Stimulated activated CD4-positive, alpha-beta T cell treated with anti-CD3 and anti-CD28 coated beads, TNF-alpha, amount 100 ng/mL, for 48 hours (primary cell): ENCODE results near the gene PLSCR4.

Experiments
- DNase-seq, 3 donors: peaks; one replicate each; pipeline ENCODE4 v3.0.0-alpha.2; 2020; ENCODE audit warnings: low read depth in 3 of 3

Gene PLSCR4

DNA sequence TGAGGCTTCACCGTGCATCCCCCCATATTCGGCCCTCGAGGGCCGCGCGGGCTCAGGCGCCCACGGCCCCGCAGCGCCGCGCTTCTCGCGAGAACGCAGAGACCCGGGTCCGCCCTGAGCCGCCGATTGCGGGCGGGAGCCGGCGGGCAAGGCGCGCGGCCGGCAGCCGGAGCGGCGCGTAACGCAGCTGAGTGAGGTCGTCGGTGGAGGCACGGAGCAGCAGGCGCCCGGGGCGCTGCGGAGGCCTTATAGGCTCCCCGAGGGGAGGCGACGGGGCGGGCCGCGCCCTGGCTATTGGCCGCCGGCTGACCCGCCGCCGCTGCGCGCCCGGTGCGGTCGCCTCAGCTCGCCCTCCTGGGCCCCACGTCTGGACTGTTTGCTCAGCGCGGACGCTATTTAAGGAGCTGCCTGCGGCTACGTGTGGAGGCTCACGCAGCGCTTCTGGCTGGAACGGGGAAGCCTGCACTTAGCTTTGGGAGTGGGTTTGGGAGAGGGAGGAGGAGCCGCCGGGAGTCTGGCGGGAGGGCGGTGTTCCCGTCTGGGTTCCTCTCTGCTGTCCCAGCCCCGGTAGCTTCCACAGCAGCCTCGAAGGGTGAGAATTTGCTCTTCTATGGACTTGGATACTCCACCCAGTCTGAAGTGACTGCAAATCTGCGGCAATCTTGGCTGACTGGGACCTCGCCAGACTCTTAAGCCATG lies 89.8 kb downstream of the PLSCR4 start, which contains the start of gene PLOD2:
PLOD2 (minus strand) TSS at position 221 of the 699 bp plus-strand sequence; CDS start at position 26, 195 bp downstream.
- DNase-seq, result no peak

DNA sequence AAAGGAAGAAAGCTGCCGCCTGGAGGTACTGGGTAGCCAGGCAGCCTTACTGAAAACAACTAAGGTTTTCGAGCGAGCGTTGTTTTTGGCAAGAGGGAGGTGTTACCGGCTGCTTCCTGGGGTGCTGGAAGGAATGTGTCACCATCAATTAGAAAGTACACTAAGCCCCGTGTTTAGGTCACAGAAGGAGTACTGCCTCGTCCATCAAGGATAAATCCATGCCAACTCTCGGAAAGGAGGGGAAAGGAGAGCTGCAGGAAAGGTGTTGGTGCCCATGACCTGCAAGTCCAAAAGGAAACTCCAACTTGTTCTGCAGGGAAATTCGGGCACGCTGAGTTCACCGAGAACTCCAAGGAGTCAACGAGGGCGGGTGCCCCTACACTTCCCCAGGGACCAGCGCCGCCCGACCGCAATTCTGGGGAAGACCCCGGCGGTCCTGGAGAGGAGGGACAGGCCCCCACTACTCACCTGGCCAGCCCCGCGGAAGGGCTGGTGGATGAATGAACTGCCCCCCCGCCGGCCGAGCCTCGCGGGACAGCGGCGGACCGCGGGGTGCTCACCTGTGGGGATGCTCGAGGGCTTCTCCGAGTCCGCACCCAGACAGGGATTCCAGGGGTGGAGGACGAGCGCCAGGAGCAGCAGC lies 90.5 kb downstream of the PLSCR4 start:
- DNase-seq, result no peak

DNA sequence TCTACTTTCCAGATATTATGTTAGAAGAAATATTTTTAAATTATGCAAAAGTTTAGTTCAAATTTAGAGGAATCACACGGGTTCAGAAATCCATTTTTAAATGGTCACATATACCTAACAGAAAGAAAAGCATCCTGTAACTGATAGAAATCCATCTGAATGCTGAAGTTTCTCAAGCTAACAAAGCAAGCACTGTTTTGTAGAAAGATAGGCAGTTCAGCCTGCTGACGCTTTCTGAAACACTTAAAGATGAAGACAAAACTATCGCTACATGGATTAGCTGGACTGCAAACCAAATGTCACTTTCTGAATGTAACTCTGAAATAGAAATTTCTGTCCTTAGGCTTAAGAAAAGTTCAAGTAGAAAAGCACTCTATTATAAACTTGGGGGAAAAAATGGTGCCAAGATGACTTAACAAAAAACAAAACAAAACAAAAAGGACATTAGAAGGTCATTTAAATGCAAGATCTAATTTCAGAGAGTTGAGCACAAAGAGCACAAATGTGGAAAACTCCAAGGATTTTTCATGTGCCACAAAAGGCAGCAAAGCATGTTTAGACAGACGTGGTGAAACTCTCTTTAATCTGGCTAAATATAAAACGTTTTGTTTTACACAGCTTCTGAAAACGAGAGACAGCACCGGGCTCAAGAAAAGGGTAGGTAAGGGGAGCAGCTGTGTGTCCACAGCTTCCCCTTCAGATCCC lies 91.1 kb downstream of the PLSCR4 start:
- no peak for DNase-seq

GRCh38 chr3:146159037-146159436 lies 91.9 kb downstream of the PLSCR4 start:
- no peak for DNase-seq

GRCh38 chr3:146157325-146158060 lies 93.4 kb downstream of the PLSCR4 start:
- DNase-seq, result no peak

GRCh38 chr3:146156666-146157314 lies 94.1 kb downstream of the PLSCR4 start:
- DNase-seq, result no peak

- DNase-seq, result no peak
These were observed 94.8 kb downstream of the PLSCR4 start for GRCh38 chr3:146156095-146156494.

GRCh38 chr3:146154995-146155394 lies 95.9 kb downstream of the PLSCR4 start:
- no peak for DNase-seq

- DNase-seq, result no peak
These were observed 96.6 kb downstream of the PLSCR4 start for GRCh38 chr3:146154316-146154715.

- DNase-seq, result no peak
These were observed 97.5 kb downstream of the PLSCR4 start for GRCh38 chr3:146153429-146153828.

- no peak for DNase-seq
These were observed 98.1 kb downstream of the PLSCR4 start for GRCh38 chr3:146152834-146153233.

- no peak for DNase-seq
These were observed 102.4 kb downstream of the PLSCR4 start for GRCh38 chr3:146148468-146148931.

DNA sequence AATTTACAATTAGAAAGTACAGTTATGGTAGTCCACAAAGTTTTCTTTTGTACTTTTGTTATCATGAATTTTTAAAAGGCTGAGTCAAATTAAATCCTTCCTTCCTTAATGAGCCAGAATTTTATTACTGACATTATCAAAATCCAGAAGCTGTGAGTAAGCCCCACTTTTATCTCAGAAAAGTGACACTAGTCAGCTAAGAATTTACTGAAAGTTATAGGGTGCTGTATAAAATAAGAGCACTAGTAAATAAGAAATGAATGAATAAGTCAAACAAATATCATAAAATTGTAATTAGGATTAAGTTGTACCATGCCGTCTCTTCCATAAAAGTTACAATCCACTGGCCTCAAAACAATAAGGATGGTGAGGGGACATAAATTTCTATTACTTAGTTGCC lies 105.3 kb downstream of the PLSCR4 start:
- no peak for DNase-seq

DNA sequence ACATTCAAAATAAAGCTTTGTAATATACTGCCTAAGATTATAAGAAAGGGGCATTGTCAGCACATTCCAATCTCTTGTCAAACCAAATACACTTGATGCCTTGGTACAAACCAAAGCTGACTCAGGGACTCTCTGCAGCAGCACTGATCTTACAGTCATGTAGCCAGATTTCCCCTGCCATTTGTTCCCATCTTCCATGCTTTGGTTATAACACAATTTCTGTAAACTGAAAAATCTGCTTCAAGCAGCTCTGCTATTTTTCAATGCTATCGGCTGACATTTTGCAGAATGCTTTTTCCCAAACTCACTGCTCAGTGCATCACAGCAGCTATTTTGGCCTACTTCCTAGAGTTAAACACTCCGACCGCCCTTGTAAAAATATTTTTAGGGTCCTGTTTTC lies 108.1 kb downstream of the PLSCR4 start:
- no peak for DNase-seq
